SK-N-MC (cell line): Measurements from ENCODE around the gene ANKRD33B.

ENCODE experiments used
- DNase-seq: peaks from one replicate; pipeline ENCODE4 v3.0.0-alpha.2; 2011; ENCODE audit warnings: low read depth, low spot score
- H3K27ac ChIP-seq: fragments of 200-600 bp; sonication (generic); 2 replicates; pipeline ENCODE4 v1.5.1; 2016; ENCODE audit warnings: mixed run types
- H3K36me3 ChIP-seq: fragments of 200-600 bp; sonication (generic); 2 replicates; pipeline ENCODE4 v1.6.1; 2017; ENCODE audit warnings: antibody characterized with exemption, low read length, mixed read lengths; ENCODE audit not compliant: insufficient read depth
- H3K4me3 ChIP-seq: fragments of 200-600 bp; sonication (generic); 2 replicates; pipeline ENCODE4 v1.5.1; 2016
- H3K9ac ChIP-seq: fragments of 200-600 bp; sonication (generic); 2 replicates; pipeline ENCODE4 v1.8.0; 2017; ENCODE audit warnings: mixed run types, mixed read lengths; ENCODE audit not compliant: insufficient read length
- H3K9me3 ChIP-seq: fragments of 200-600 bp; sonication (generic); 2 replicates; pipeline ENCODE4 v1.6.1; 2017; ENCODE audit warnings: low read depth, mild to moderate bottlenecking, antibody characterized with exemption, low read length, moderate library complexity, mixed read lengths
- EZH2 ChIP-seq: fragments of 200-600 bp; sonication (generic); IDR thresholded peaks from one replicate; pipeline ENCODE4 v1.6.1; 2017; ENCODE audit warnings: antibody characterized with exemption
- FOXP2 ChIP-seq: optimal IDR thresholded peaks from 2 replicates; pipeline ENCODE3; 2011; ENCODE audit warnings: mild to moderate bottlenecking, moderate library complexity; ENCODE audit not compliant: insufficient read depth; ENCODE audit errors: extremely low read length, control extremely low read depth
- POLR2AphosphoS5 ChIP-seq: IDR thresholded peaks from 2 replicates; pipeline ENCODE4 v1.6.1; 2012; ENCODE audit warnings: mild to moderate bottlenecking, low read depth, low read length, borderline replicate concordance

The ANKRD33B gene

GRCh38 chr5:10688651-10689171 is 124.8 kb downstream of the ANKRD33B start:
- Histone ChIP-seq H3K4me3 (no peak overlapping the region), H3K9me3 (no peaks in the 10 kb centered on the region), H3K9ac (no peak overlapping the region), H3K27ac (0 out of 2 replicates have a peak overlapping the region, but pooled peaks have one; percentile 39), H3K36me3 (peaks cover 7% of the 10 kb centered on the region)
- TF ChIP-seq FOXP2 (no peak), EZH2 (no peak), POLR2AphosphoS5 (no peak)
- DNase-seq, result no peak

GRCh38 chr5:10689391-10690081 is 125.7 kb downstream of the ANKRD33B start:
- TF ChIP-seq FOXP2, result no peak
- no peak for TF ChIP-seq EZH2
- TF ChIP-seq POLR2AphosphoS5, result no peak
- no peak for DNase-seq
- Histone ChIP-seq H3K9me3 (no peaks in the 10 kb centered on the region), H3K36me3 (peaks cover 7% of the 10 kb centered on the region), H3K9ac (no peak overlapping the region), H3K27ac (0 out of 2 replicates have a peak overlapping the region, but pooled peaks have one; percentile 39), H3K4me3 (no peak overlapping the region)

GRCh38 chr5:10690460-10691440 is 126.9 kb downstream of the ANKRD33B start:
- H3K4me3 ChIP-seq, result no peak overlapping the region
- H3K27ac ChIP-seq, result peak overlapping the region; percentile 76
- no peak overlapping the region for H3K9ac ChIP-seq
- DNase-seq, result no peak
- TF ChIP-seq EZH2 (no peak), FOXP2 (no peak), POLR2AphosphoS5 (no peak)
- no peaks in the 10 kb centered on the region for H3K9me3 ChIP-seq
- peaks cover 7% of the 10 kb centered on the region for H3K36me3 ChIP-seq

GRCh38 chr5:10691826-10692785 is 128.2 kb downstream of the ANKRD33B start:
- Histone ChIP-seq H3K27ac (peak overlapping the region; percentile 76), H3K9ac (peak overlapping the region; percentile 2), H3K4me3 (peak overlapping the region; percentile 30; the same call in 1 of the 2 replicates), H3K9me3 (no peaks in the 10 kb centered on the region), H3K36me3 (peaks cover 5% of the 10 kb centered on the region)
- DNase-seq, result no peak
- no peak for TF ChIP-seq EZH2
- no peak for TF ChIP-seq FOXP2

GRCh38 chr5:10695055-10695649 is 131.3 kb downstream of the ANKRD33B start:
- H3K9me3 ChIP-seq, result no peaks in the 10 kb centered on the region
- DNase-seq, result no peak
- no peak for TF ChIP-seq POLR2AphosphoS5
- no peak for TF ChIP-seq EZH2
- no peak for TF ChIP-seq FOXP2
- H3K9ac ChIP-seq, result no peak overlapping the region
- peak overlapping the region; percentile 72 for H3K27ac ChIP-seq
- peak overlapping the region; percentile 8; the same call in 1 of the 2 replicates for H3K4me3 ChIP-seq
- H3K36me3 ChIP-seq, result no peaks in the 10 kb centered on the region

- Histone ChIP-seq H3K9ac (no peak overlapping the region), H3K9me3 (no peaks in the 10 kb centered on the region), H3K36me3 (no peaks in the 10 kb centered on the region), H3K4me3 (peak overlapping the region; percentile 46), H3K27ac (peak overlapping the region; percentile 72)
- DNase-seq, result no peak
- TF ChIP-seq EZH2, result no peak
- no peak for TF ChIP-seq FOXP2
- no peak for TF ChIP-seq POLR2AphosphoS5
Observed at GRCh38 chr5:10695759-10696543, 132.1 kb downstream of the ANKRD33B start.

- H3K9ac ChIP-seq, result no peak overlapping the region
- no peak for DNase-seq
- no peak overlapping the region for H3K4me3 ChIP-seq
- no peak overlapping the region for H3K27ac ChIP-seq
- no peak for TF ChIP-seq EZH2
- no peak for TF ChIP-seq FOXP2
- no peak for TF ChIP-seq POLR2AphosphoS5
- no peaks in the 10 kb centered on the region for H3K36me3 ChIP-seq
- H3K9me3 ChIP-seq, result no peaks in the 10 kb centered on the region
Observed at GRCh38 chr5:10699281-10699874, 135.5 kb downstream of the ANKRD33B start.
